ENCODE results near the gene D2HGDH. TPM values are rescaled to one million over a fixed set of nuclear protein-coding genes. Genes with fewer than 3 reads are reported as not detected.

Gene D2HGDH
- total and polyA plus RNA-seq, 2 of the 13 experiments (the other 11 are each of a cell fraction or from before 2014, with no cell fraction given) = 19.2 to 20.3 TPM

GRCh38 chr2:241771286-241772062 lies 37.0 kb downstream of the D2HGDH start (continued):
- TF ChIP-seq STAT5B (CRISPR knock-in tag; IDR thresholded peaks at IDR 0.05) (no peak), ZFAT (CRISPR knock-in tag; conservative IDR thresholded peaks at IDR 0.05) (peak; percentile 85), ZSCAN12 (CRISPR knock-in tag; IDR thresholded peaks at IDR 0.05) (peak; percentile 59; the same call in 1 of the 2 replicates), RARA (CRISPR knock-in tag; IDR thresholded peaks at IDR 0.05) (peak; percentile 40), ARNT (IDR thresholded peaks at IDR 0.05) (no peak), FOXC1 (CRISPR knock-in tag; IDR thresholded peaks at IDR 0.05; ENCODE audit: borderline replicate concordance) (peak; percentile 9; the same call in 1 of the 2 replicates), SKIL (CRISPR knock-in tag; IDR thresholded peaks at IDR 0.05; ENCODE audit: borderline replicate concordance) (no peak; the same call in 1 of the 2 replicates), RFX3 (CRISPR knock-in tag; IDR thresholded peaks at IDR 0.05) (no peak), SIX4 (CRISPR knock-in tag; IDR thresholded peaks at IDR 0.05) (peak; percentile 98), JARID2 (CRISPR knock-in tag; IDR thresholded peaks at IDR 0.05; ENCODE audit: insufficient replicate concordance) (no peak), UBTF (CRISPR knock-in tag; IDR thresholded peaks at IDR 0.05) (no peak; the same call in 1 of the 2 replicates), KLF11 (CRISPR knock-in tag; IDR thresholded peaks at IDR 0.05) (no peak), CSRNP1 (CRISPR knock-in tag; IDR thresholded peaks at IDR 0.05) (peak; percentile 67; the same call in 1 of the 2 replicates), GATAD1 (CRISPR knock-in tag; IDR thresholded peaks at IDR 0.05) (peak; percentile 31; the same call in 1 of the 2 replicates), SNAPC5 (CRISPR knock-in tag; IDR thresholded peaks at IDR 0.05; ENCODE audit: borderline replicate concordance) (peak; percentile 86; the same call in 1 of the 2 replicates), ZFP82 (CRISPR knock-in tag; IDR thresholded peaks at IDR 0.05; ENCODE audit: borderline replicate concordance) (peak; percentile 91; the same call in 1 of the 2 replicates), SRSF1 (optimal IDR thresholded peaks at IDR 0.05; ENCODE audit: low read depth, low read length) (no peak), BCL6 (CRISPR knock-in tag; IDR thresholded peaks at IDR 0.05) (peak; percentile 55), E2F5 (CRISPR knock-in tag; conservative IDR thresholded peaks at IDR 0.05) (peak; percentile 74; the same call in 1 of the 2 replicates)

All from HepG2 (cell line).